HL-60/S4 treated with phorbol 12-myristate 13-acetate at 8.2 ng/mL for 4 days and 3 days (cell line): ENCODE data around the gene KCNK16.

Experiments used
- in situ Hi-C: fragments of 300-500 bp; cut with MboI; formaldehyde crosslinking; loops from 2 replicates; pipeline ENCODE4 v1.15.0; 2022; ENCODE audit warnings: low sequenced_read_pairs

The KCNK16 gene

DNA sequence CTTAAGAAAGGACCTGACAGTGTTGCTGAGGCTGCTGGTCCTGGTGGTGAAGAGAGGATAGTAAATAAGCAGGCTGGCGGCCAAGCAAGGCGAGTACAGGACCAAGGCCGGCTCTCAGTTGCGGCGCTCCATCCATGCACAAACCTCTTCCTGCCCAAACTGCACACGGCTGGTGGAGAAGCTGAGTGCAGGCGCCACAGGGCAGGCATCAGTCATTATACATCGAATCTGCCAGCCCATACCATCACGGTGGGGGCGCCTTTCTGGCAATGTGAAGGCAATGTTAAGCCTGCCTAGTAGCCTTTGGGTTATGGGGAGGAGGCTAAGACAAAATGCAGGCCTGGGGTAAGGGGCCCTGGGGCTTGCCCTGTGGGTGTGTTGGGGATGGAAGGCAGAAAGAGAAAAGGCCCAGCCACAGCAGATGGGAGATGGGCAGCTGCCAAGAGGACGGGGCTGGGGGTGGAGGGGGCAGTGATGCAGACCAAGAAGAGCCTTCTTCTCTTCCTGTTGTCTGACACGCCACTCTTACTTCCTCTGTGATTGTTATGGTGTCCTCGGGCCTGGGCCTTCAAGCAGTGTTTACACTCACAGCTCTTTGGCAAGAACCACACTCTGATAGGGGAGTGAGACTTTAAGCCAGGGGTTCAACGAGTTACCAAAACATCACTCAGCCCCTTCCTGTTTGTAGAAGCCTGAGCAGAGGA, 20.3 kb upstream of the KCNK16 start:
- in situ Hi-C loops, result no loop called here

DNA sequence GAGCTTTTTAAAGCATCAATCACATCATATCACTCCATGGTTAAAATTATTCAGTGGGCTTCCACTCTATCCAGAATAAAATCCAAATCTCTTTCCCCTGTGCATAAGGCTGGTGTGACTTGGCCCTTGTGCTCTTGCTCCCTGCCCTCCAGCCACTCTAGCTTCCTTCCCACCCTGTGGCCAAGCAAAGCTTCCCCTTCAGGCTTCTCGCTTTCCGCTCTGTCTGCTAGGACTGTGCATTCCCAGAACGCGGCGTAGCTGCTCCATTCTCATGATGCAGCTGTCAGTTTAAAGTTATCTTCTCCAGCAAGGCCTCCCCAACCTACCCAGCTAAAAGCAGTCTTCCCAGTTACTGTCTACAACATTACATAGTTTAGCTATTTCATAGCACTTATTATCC, 19.4 kb upstream of the KCNK16 start:
- in situ Hi-C loops, result no loop called here

DNA sequence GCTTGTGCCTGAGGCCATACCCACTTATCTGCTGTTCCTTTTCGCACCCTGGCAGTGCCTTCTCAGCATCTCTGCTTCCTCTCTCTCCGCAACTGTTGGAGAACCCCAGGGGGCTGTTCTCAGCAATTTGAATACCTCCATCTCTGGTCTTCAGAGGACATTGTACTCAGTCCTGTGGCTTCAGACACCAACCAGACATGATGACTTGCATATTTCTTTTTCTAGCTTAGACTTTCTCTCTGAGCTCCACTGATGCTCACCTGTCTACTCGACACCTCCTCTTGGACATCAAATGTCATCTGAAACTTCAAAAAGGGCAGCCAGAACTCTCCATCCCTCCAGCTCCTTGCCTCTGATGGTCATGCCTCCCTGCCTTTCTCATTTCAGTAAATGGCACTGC, 18.9 kb upstream of the KCNK16 start:
- in situ Hi-C loops, result no loop called here

DNA sequence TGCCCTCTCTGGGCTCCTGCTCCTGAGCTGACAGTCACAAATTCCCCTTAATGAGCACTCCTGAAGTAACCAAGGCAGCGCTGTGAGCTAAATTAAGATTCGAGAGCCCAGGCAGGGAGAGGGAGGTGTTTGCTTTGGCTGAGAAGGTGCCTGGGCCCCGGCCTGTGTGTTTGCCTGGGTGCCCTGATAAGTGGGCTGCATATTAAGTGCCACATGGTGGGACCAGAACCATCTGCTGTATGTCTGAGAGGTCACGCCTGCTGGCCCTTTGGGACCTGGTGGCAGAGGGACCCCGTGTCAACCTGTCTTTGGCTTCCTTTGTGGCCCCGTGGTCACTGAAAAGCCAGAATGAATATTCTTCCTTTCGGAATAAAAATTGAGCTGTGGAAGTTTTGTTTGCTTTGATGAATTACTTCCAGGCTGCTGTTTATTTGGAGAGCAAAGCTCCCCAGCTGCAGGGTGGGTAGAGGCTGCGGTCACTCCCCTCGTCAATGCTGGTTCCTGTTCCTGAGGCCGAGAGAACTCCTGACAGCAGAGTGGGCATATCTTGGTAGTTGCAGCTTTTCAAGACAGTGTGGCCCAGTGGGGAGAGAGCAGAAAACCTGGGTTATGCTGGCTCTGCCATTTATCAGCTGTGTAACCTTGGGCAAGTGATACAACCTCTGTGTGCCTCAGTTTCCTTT, 17.5 kb upstream of the KCNK16 start:
- in situ Hi-C loops, result no loop called here

DNA sequence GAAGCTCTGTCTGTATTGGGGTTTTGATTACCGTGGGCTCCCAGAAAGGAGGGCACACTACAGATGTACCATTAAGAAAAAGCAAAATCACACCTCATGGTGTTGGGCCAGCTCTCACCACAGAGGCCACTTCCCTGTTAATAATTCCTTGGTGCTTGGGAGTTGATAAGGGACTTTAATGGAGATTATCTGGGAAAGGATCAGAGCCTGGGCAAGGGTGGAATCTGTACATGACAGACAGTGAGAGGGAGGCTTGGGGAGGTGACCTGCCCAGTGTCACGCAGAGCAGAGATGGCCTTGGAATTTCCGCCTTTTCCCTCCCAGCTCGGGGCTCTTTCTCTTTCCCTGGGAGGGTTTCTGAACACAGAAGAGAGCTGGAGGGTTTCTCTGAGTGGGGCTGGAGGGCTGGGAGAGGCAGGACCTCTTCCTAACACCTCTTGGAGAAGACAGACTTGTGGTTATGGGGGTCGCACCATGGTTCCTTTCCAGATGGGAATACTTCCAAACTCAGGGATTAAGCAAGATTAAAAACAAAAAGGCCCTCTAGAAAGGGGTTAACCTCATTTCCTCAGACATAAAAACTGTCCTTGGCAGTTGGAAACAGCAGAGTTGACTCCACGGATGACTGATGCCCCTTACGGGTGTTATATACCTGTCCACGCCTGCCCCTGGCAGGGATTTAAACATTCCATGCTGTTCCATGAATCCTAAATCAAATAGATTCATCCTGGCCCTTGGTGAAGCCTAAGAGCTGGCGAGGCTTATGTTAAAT, 16.8 kb upstream of the KCNK16 start:
- in situ Hi-C loops, result no loop called here

DNA sequence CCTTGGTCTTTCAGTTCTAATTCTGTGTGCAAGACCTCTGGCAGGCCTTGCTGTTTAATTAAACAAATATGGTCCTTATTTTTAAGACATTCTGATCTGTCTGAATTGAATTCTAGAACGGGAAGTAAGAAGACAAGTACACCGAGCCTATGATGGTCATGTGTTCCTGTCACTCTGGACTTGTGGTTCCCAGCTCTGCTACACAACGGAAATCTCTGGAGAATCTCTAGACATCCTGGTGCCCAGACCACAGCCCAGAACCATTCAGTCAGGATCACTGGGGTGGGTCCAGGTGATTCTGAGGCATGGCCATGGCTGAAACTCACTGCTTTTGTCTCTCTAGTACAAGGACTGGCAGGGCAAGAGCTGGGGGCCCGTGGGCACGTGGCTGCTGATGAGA, 15.9 kb upstream of the KCNK16 start:
- in situ Hi-C loops, result no loop called here

DNA sequence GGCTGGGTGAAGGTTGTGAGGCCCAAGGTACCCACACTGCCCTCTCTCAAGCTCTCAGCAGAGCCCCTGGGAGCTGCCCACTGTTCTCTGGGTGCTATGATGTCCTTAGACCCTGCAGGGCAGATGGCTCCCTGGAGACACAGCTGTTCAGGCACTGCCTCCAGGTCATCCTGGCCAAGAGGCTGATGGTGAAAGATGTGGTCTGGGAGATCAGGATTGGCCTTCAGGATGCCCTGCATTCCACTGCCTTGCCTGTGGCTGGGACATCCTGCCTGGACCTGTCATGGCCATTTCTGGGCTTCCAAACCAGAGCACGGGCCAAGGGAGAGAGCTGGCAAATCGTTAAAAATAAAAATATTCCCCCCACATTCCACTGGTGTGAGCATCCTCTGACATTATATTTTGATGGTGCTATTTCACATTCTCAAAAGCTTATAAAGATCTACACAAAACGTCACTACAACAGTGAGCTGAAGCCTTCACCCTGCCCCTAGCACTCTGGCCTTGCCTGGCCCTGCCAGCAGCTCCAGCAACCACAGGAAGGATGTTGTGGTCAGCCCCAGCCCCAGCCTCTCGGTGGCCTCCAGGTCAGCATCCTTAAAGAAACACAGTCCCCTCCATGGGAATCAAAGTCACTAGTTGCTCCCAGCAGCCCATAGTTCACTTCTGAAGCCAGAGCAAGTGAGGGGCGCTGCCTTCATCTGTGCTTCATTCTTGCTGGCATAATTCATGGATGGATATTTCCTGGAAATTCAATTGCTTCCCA, 13.5 kb upstream of the KCNK16 start:
- in situ Hi-C loops, result no loop called here

DNA sequence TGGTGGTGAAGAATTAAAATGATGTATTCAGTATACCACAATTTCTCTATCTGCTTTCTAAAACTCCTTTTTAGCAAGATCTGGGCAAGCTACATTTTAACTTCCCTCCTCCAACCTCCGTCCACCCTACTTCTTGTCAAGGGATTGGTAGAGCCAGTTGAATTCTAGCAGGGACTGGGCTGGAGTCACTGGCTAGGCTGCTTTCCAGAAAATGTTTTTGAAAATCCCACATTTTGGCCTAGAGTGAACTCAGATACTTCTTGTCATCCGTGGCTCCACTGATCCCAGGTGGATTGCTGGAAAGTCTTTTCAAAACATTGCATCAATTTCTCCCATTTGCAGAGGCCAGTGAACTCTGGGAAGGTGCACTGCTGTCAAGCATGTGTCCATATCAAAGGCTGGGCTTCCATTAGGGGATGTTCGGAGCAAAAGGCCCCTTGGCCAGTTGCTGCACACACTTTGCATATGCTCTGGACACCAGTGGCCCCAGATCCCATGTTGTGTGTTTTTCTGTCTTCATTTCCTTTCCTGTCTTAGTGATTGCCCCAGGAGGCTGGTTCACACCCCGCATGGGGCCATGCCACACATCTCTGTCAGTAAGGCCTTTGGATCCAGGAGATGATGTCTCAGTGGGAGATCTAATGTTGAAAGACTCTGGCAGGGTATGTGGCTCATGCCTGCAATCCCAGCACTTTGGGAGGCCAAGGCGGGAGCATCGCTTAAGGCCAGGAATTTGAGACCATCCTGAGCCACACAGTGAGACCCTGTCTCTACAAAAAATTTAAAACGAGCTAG, 11.3 kb upstream of the KCNK16 start:
- in situ Hi-C loops, result no loop called here

DNA sequence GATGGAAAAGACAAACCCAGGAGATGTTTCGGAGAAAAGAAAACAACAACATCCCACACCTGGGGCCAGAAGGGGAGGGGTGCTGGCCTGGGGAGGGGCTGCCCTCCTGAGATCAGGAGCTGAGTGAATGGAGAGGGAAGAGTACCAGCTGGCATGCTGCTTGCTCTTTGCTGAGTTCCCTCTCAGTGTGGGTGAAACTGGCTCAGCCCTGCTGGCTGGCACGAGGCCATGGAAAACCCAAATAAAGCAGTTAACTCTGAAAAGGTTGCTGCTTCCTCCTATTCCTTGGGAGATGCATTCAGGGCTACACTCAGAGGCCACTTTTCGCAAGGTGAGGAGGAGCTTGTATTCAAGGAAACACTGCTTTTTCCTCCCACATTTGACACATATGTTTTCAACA, 8.0 kb upstream of the KCNK16 start:
- in situ Hi-C loops, result no loop called here

DNA sequence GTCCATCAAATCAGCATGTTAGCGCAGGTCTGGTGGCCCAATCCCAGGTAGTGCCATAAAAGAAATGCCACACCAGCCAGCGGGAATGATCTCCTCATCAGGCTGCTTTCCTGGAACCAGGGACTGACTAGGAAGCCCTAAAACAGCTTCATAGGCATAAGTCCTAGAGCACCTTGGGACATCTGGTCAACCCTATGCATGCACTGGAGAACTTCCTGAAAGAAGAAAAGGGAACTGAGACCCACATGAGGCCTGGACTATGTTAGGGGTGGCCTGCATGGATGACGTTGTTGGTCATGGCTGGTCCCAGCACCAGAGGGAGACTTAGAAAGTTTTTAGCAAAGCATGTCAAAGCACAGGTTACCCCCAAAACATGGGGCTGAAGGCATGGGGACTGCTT, 7.6 kb upstream of the KCNK16 start:
- in situ Hi-C loops, result no loop called here

DNA sequence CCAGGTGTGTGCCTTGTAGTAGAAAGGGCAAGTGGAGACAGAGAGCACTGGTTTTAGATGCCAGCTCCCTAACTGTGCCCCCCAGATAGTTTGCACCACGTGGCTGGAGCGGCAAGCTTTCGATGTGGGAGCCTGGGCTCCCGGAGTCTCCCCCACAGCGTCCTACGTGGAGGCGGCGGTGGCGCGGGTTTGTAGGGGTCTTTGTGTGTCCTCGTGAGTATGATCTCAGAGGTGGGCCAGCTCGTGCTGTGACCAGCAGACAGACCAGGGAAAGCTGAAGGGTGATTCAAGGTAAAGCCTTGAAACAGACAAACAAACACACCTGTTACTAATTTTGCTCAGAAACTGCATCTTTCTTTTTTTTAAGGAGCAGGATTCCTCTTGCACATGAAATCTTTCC, 5.6 kb upstream of the KCNK16 start:
- in situ Hi-C loops, result no loop called here

DNA sequence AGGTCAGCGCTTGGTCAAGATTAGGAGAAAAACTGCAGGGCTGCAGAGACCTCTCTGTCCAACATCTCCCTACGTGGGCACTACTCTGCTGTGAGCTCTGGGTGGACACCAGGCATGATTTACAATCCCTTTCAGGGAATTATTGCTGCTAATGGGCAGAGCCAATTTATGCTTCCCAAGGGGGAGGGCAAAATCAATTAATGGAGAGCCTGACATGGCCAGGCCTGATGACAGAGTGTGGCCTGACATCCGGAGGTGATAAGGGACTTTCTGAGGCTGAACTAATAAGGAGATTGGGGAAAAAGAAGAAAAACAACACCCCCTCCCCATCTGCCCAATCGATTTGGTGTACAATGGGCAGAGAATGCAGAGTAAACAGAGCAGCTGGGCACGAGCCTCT, 5.0 kb upstream of the KCNK16 start:
- in situ Hi-C loops, result no loop called here

DNA sequence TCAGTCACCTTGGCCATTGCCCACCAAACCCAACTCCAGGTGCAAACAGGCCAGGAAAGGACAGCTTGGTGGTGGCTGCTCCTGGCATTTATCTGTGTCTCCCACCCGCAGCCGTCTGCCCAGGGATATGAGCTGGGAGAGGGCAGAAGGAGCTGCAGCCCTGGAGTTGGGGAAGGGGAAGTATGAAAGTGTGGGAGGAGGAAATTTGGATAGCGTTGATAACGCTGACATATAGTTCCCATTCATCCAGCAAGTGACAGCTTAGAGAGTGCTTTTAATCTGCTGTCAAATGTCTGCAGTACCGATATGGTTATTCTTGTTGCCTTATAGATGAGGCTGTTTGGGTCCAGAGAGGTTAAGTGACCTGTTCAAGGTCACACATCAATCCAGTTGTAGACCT, 741 bp downstream of the KCNK16 start:
- in situ Hi-C loops, result no loop called here

DNA sequence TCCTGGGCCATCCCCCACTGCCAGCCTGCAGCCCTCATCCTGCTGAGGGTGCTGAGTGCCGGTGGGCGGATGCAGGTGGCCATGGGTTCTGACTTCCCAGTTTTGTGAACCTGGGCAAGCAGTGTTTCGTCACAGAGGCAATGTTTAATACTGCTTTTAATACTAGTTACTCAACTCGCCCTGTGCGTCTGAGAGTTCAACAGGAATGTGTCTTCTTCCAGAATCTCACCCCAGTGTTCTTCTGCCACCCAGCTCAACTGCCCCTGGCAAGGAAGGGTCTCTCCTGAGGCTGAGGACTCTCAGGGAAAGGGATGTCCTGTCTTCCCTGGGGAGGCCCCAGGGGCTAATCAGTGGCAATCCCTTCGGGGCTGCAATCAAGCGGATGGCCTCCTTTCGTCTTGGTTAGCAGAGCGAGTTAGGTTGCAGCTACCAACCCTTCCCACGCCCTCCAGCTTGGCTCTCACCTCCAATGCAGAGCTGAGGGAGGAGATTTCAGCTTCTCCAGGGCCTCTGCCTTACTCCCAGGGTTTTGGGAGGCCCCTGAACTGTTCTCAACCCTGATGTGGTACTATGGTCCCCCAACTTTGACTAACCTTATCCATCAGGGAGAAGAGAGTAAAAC, 2.0 kb downstream of the KCNK16 start:
- in situ Hi-C loops, result no loop called here

DNA sequence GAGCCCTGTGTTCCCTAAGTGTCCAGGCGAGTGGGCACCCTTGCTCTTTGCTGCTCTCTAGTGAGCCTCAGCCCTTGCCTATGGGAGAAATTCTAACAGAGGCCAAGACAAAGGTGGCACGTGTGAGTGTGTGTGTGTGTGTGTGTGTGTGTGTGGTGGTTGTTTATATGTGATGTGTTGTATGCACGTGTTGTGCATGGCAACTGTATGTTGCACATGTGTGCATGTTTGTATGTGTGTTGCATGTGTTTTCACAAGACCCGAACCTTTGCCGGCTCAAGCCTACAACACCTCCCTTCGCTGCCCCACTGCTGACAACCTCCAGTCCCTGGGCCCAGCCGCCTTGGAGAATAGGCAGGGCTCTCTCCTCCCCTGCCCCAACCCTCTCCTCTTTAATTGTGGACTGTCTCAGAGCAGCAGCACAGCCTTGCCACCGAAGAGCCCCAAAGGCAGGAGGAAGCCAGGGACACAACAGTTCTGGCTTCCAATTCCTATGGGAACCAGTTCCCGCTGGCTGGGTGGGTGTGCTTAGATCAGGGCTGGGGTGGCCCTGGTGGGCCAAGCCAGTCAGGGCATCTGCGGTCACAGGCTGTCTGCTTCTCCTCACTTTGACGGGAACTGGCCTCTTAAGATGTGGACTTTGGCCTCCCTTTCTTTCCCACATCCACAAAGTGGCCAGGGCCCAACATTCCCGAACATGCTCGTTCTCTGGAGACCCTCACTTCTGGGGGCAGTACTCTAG, 2.7 kb downstream of the KCNK16 start:
- in situ Hi-C loops, result no loop called here

DNA sequence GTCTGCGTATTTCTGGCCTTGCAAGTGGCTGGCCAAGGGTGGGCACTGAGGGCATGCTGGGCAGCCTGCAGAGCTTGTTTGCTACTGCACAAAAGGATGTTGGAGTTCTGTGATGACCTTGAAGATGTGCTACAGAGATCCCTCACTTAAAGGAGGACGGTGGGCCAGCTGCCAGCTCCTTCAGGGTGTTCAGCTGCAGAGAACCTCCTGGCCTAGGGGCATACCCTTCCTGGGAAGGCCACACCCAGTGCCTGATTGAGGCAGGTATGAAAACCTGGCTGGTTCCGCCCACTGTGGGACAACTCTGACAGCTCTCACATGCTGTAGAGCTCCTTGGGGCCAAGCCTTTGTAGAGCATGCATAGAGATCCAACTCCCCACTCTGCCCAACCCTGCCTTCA, 5.2 kb downstream of the KCNK16 start:
- in situ Hi-C loops, result no loop called here

DNA sequence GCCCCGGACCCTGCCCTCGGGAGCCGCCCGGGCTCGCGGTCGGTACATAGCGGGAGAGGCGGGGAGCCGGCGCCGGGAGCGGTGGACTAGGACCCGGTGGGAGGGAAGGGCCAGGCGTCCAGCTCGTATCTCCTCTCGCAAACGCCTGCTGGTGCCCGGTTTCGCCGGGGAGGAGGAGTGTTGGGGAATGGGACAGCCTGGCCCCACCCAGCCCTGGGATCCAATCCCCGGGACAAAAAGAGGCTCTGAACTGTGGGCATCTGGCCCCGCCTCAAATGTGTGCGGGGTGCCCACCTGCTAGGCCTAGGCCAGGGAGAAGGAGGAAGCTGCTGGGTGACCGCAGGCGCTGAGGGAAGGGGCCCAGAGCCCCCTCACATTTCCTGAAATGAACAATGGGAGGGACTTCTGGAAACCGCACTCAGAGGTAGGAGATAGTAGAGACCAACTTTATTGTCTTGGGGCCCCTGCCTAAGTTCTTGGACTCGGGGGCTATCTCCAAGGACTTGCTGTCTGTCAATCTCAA, 8.2 kb downstream of the KCNK16 start, which contains the start of gene KCNK17:
Gene KCNK17, minus strand, starts transcription at position 147 of the 523 bp plus-strand sequence. Its CDS starts 99 bp downstream, at position 48.
- in situ Hi-C loops, result no loop called here

DNA sequence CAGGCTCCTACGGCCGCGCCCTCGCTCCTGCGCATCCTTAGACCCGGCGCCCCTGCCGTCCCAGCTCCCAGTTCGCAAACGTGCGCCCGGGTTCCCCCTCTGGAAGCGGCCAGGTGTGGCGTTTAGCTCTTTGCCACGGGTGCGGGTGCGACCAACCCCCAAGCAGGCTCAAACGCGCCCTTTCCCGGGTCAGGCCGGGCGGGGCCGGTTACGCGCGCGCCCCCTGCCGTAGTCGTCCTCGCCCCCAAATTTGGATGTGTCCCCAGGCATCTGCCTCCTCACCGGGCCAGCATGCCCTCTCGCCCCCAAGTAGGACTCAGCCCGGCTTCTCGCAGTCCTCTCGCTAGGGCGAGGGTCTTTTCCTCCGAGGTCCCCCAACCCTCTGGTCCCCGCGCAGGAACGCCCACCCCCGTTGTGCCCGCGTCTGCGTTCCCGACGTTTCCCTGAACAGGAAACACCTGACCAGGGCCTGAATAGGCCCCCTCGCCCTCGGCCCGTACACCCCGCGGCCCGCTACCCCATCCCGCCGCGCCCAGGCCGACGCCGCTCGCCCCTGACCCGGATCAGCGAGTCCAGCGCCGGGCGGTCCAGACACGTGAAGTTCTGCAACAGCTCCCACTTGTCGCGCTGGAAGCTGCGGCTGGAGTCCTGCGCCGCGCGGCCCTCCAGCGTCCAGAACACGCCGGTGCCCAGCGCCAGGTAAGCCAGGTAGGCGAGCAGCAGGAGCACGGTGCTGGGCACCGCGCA, 8.8 kb downstream of the KCNK16 start:
- in situ Hi-C loops, result no loop called here
